SJCRH30 (cell line): Measurements from ENCODE around the gene SAPCD2. TPM values are rescaled to one million over a fixed set of nuclear protein-coding genes. Genes with fewer than 3 reads are reported as not detected.

Experiments
- DNase-seq, 2 experiments: peaks; one replicate each; pipeline ENCODE4 v3.0.0-alpha.2; 2015 to 2020
- H3K27ac ChIP-seq: fragments of 250-450 bp; sonication (Bioruptor Pico); 2 replicates; pipeline ENCODE4 v1.5.1; 2020; ENCODE audit warnings: mild to moderate bottlenecking, moderate library complexity
- H3K27me3 ChIP-seq: fragments of 250-450 bp; sonication (Bioruptor Pico); 2 replicates; pipeline ENCODE4 v1.5.1; 2020; ENCODE audit warnings: mild to moderate bottlenecking, moderate library complexity
- H3K36me3 ChIP-seq: fragments of 250-450 bp; sonication (Bioruptor Pico); 2 replicates; pipeline ENCODE4 v1.5.1; 2020; ENCODE audit warnings: mild to moderate bottlenecking, moderate library complexity
- H3K4me1 ChIP-seq: fragments of 250-450 bp; sonication (Bioruptor Pico); 2 replicates; pipeline ENCODE4 v1.5.1; 2020; ENCODE audit warnings: mild to moderate bottlenecking, moderate library complexity
- H3K4me3 ChIP-seq: fragments of 250-450 bp; sonication (Bioruptor Pico); 2 replicates; pipeline ENCODE4 v1.5.1; 2020; ENCODE audit warnings: mild to moderate bottlenecking, moderate library complexity
- H3K9me3 ChIP-seq: fragments of 250-450 bp; sonication (Bioruptor Pico); replicated peaks from 2 replicates; pipeline ENCODE4 v1.5.1; 2020; ENCODE audit warnings: mild to moderate bottlenecking, moderate library complexity
- total RNA-seq: library from RNA; depleted of rRNA; stranded (reverse); fragments of >200 nt; shearing (Covaris generic); gene quantifications from 2 replicates; pipeline ENCODE4 v1.2.3, GENCODE V29; 2014; rRNA removed

Gene SAPCD2
- total RNA-seq, 1 experiment from 2014 or later, result 69.7 TPM

DNA sequence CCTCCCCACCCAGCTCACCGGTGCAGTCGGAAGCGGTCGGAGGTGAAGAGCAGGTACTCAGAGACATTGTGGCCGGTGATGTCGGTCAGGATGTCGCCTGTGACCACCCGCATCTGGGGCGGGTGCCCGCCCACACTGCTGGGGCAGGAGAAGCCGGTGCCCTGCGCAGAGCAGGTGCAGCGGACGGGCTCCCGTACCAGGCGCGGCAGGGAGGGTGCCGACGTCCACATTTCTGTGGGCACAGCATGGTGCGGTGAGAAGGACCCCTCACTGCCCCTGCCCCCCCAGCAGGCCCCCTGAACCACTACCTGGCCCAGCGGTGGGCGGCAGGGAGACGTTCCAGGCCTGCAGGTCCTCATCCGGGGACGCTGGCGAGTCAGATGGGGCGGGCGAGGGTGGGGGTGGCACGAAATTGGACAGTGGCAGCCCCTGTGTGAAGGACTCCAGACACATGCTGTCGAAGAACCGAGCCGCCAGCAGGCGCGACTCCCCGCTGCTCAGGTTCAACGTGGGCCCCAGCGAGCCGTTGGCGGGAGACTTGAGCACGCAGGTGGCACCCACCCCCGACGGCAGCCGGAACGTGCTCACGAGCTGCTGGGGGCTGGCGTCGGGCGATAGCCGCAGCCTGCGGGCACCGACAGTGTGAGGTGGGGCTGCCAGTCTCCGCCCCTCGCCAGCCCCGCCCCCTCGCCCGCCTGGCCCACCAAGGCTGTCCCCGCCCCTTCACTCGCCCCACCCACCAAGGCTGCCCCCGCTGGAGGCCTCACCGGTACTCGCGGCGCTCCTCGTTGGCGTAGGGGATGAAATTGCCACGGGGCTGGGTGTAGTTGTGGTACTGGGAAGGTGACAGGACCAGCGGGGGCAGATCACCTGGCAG, 57.4 kb downstream of the SAPCD2 start:
- DNase-seq, result no peak
- Histone ChIP-seq H3K36me3 (no peaks in the 10 kb centered on the region), H3K4me1 (peaks cover 4% of the 10 kb centered on the region), H3K4me3 (no peak overlapping the region), H3K27ac (no peak overlapping the region), H3K9me3 (no peaks in the 10 kb centered on the region), H3K27me3 (no peaks in the 10 kb centered on the region)

Other genes starting within 250 kb of the SAPCD2 start
- 0.35 and 0.77 TPM in 2 replicates for gene AJM1, start 228.1 kb downstream of the SAPCD2 start, total RNA-seq
- 79.9 and 109 TPM in 2 replicates for gene PHPT1, start 221.1 kb downstream of the SAPCD2 start, total RNA-seq
- 1.9 and 4.4 TPM in 2 replicates for gene MAMDC4, start 218.2 kb downstream of the SAPCD2 start, total RNA-seq
- 410 and 447 TPM in 2 replicates for gene EDF1, start 204.2 kb downstream of the SAPCD2 start, total RNA-seq
- 19.5 and 23.6 TPM in 2 replicates for gene TRAF2, start 184.0 kb downstream of the SAPCD2 start, total RNA-seq
- gene FBXW5, start 125.8 kb downstream of the SAPCD2 start, total RNA-seq, result 37.1 and 40.4 TPM in 2 replicates
- gene C8G, start 125.3 kb downstream of the SAPCD2 start, total RNA-seq, result not detected in 2 replicates
- gene LCN12, start 118.3 kb downstream of the SAPCD2 start, total RNA-seq, result not detected in 2 replicates
- not detected in 2 replicates for gene PTGDS, start 93.1 kb downstream of the SAPCD2 start, total RNA-seq
- not detected in 2 replicates for gene LCNL1, start 87.6 kb downstream of the SAPCD2 start, total RNA-seq
- 25.9 and 27.8 TPM in 2 replicates for gene PAXX, start 78.1 kb downstream of the SAPCD2 start, total RNA-seq
- 0.28 and 0.55 TPM in 2 replicates for gene CLIC3, start 74.0 kb downstream of the SAPCD2 start, total RNA-seq
- 4.0 and 4.6 TPM in 2 replicates for gene ABCA2, start 42.3 kb downstream of the SAPCD2 start, total RNA-seq
- gene FUT7, start 38.5 kb downstream of the SAPCD2 start, total RNA-seq, result not detected in 2 replicates
- 0.51 and 0.91 TPM in 2 replicates for gene NPDC1, start 24.4 kb downstream of the SAPCD2 start, total RNA-seq
- gene ENTPD2, start 16.5 kb downstream of the SAPCD2 start, total RNA-seq, result 1.9 and 2.0 TPM in 2 replicates
- 12.6 and 13.8 TPM in 2 replicates for gene UAP1L1, start 7.0 kb upstream of the SAPCD2 start, total RNA-seq
- gene MAN1B1, start 16.4 kb upstream of the SAPCD2 start, total RNA-seq, result 38.4 and 42.6 TPM in 2 replicates
- gene DPP7, start 44.2 kb upstream of the SAPCD2 start, total RNA-seq, result 12.6 and 13.4 TPM in 2 replicates
- 0.49 and 2.0 TPM in 2 replicates for gene GRIN1, start 68.6 kb upstream of the SAPCD2 start, total RNA-seq
- gene LRRC26, start 99.5 kb upstream of the SAPCD2 start, total RNA-seq, result 0.24 and 0.53 TPM in 2 replicates
- gene TMEM210, start 101.5 kb upstream of the SAPCD2 start, total RNA-seq, result not detected in 2 replicates
- 29.7 and 38.7 TPM in 2 replicates for gene ANAPC2, start 118.0 kb upstream of the SAPCD2 start, total RNA-seq
- 73.0 and 88.1 TPM in 2 replicates for gene SSNA1, start 118.1 kb upstream of the SAPCD2 start, total RNA-seq
- 14.0 and 14.8 TPM in 2 replicates for gene TPRN, start 130.2 kb upstream of the SAPCD2 start, total RNA-seq
- 57.3 and 60.5 TPM in 2 replicates for gene TMEM203, start 135.1 kb upstream of the SAPCD2 start, total RNA-seq
- gene NDOR1, start 135.1 kb upstream of the SAPCD2 start, total RNA-seq, result 12.5 and 17.2 TPM in 2 replicates
- 0.23 and 0.43 TPM in 2 replicates for gene RNF208, start 151.7 kb upstream of the SAPCD2 start, total RNA-seq
- gene CYSRT1, start 154.6 kb upstream of the SAPCD2 start, total RNA-seq, result 1.7 TPM in 2 replicates
- gene RNF224, start 156.9 kb upstream of the SAPCD2 start, total RNA-seq, result not detected in 2 replicates
- 0.06 TPM in 1 of 2 replicates, not detected in the other for gene SLC34A3, start 160.3 kb upstream of the SAPCD2 start, total RNA-seq
- gene TUBB4B, start 170.7 kb upstream of the SAPCD2 start, total RNA-seq, result 528 and 565 TPM in 2 replicates
- not detected in 2 replicates for gene STPG3, start 180.7 kb upstream of the SAPCD2 start, total RNA-seq
- gene NELFB, start 184.8 kb upstream of the SAPCD2 start, total RNA-seq, result 65.5 and 66.8 TPM in 2 replicates
- gene TOR4A, start 207.2 kb upstream of the SAPCD2 start, total RNA-seq, result 4.0 and 4.4 TPM in 2 replicates
- gene NRARP, start 231.7 kb upstream of the SAPCD2 start, total RNA-seq, result 0.89 and 1.0 TPM in 2 replicates